Vagina (tissue), 2 donors: ENCODE data around the gene RCOR1.

ENCODE experiments used
- CTCF ChIP-seq, 3 experiments: fragments of 450-650 bp in 2 of 3; fragments of 200-600 bp in 1 of 3; sonication (generic) in 1 of 3; IDR thresholded peaks; one replicate each; pipeline ENCODE4 v1.5.1; 2017 to 2019; ENCODE audit warnings: antibody characterized with exemption in 3 of 3, mild to moderate bottlenecking in 2 of 3, moderate library complexity in 2 of 3
- POLR2A ChIP-seq, 2 donors: fragments of 450-650 bp; IDR thresholded peaks; one replicate each; pipeline ENCODE4 v1.6.1; 2017; ENCODE audit warnings: antibody characterized with exemption in 2 of 2, mild to moderate bottlenecking in 2 of 2, moderate library complexity in 2 of 2
- POLR2AphosphoS5 ChIP-seq, 2 donors: sonication (generic); formaldehyde crosslinking; IDR thresholded peaks; one replicate each; pipeline ENCODE4 v1.9.0; 2017; ENCODE audit warnings: antibody characterized with exemption in 2 of 2, mild to moderate bottlenecking in 2 of 2, low read depth in 1 of 2; ENCODE audit not compliant: insufficient read depth in 1 of 2

GRCh38 chr14:102589761-102590290, 2.6 kb upstream of the RCOR1 start:
- TF ChIP-seq POLR2A (IDR thresholded peaks at IDR 0.05) (no peak), POLR2AphosphoS5 (IDR thresholded peaks at IDR 0.05; ENCODE audit: insufficient read depth in 1 of 2, low read depth in 1 of 2) (no peak), CTCF (IDR thresholded peaks at IDR 0.05) (no peak)
